HG02852 (cell line): ENCODE data around the gene MFNG.

Experiments used
- ATAC-seq: cut with Tn5 transposase; IDR thresholded peaks from one replicate; pipeline ENCODE4 v1.9.1; 2021; ENCODE audit warnings: mild to moderate bottlenecking, moderate library complexity; ENCODE audit not compliant: unreplicated experiment

Gene MFNG

DNA sequence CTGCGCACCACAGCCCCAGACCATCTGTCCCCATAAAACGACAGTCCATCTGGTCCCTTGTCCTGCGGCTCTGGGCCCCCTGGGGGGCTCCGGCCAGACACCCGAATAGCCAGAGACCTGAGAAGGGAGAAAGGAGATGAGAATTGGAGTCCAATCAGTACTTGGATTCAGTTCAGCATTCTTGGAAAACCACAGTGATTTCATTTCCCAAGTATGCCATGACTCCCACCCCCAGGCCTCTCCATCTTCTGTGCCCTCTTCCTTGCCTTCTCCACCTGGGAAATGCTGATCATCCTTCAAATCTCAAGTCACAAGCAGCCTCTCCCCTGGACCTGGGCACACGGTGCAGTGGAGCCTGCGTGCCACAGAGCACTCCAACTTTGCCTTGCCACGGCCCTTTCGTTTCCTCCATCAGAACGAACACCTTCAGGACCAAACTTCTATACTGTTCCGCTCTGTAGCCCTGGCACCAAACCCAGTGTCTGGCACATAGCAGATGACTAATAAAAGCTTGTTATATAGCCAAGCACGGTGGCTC lies 10.9 kb upstream of the MFNG start:
- ATAC-seq: no peak

DNA sequence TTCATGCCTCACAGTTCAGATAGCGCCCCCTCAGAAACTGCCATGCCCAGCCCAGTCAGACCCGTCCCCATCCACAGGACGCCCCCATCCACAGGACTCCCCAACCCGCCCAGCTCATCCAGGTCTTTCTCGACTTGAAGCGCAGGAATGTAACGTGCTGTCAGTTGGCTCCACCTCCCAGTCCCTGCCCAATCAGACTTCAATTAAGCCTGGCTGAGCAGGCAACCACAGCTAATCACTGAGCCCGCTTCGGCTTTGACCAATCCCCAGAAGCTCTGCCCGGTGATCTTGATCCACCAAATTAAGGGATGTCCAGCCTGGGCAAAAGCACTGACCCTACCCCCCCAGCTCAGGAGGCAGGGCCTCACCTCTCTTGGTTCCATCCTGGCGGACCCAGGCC lies 10.5 kb upstream of the MFNG start:
- no peak for ATAC-seq

DNA sequence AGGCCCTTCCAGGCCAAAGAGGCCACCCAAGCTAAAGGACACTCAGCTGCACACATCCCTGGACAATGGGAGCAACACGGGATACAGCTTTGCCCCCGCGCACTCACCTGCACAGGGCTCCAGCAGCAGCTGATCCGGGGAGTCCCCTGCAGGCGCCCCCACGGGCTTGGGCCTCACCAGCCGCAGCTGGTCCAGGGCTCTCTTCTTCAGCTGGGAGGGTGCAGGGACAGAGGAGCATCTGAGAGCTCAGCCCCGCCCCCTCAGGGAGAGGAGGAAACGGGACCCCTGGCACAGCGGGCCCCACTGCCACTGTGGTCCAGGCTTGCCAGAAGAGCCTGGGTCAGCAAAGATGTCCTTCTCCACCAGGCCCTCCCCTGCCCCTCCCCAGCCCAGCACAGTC lies 7.8 kb upstream of the MFNG start:
- ATAC-seq: no peak

DNA sequence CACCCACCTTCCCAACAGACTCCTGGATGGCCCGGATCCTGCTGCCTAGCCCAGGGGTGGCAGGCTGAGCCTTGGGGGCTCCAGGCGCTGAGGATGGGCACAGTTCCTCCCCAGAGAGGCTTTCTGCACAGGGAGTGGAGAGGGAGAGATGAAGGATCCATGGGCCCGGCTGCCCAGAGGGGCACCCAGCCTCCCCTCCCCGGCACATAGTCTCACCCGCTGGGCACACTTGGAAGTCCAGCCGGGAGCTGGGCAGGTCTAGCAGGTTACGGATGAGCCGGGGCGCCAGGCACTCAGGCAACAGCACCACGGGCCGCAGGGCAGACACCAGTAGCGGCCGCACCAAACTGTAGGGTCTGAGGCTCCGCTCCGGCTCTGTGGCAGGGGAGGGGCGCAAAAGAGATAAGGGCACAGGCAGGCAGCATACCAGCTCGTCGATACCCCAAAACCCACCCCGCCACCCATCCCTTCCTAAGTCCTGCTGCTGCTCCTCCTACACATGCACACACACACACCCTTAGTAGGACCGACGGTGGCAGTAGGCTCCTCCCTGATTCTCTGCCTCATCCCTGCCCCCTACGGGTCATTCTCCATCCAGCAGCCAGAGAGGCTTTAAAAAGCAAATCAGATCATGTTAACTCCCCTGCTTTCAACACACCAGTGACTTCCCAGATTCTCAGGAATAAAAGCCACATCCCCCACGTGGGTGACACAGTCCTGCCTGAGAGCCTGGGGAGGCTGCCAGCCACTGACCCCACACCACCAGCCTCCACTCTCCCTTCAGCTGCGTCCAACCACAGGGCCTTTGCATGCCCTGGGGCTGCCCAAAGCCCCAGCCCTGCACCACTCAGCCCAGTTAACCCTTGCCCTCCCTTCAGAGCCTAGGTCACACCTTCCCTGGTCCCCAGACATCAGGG lies 6.5 kb upstream of the MFNG start:
- ATAC-seq: no peak

DNA sequence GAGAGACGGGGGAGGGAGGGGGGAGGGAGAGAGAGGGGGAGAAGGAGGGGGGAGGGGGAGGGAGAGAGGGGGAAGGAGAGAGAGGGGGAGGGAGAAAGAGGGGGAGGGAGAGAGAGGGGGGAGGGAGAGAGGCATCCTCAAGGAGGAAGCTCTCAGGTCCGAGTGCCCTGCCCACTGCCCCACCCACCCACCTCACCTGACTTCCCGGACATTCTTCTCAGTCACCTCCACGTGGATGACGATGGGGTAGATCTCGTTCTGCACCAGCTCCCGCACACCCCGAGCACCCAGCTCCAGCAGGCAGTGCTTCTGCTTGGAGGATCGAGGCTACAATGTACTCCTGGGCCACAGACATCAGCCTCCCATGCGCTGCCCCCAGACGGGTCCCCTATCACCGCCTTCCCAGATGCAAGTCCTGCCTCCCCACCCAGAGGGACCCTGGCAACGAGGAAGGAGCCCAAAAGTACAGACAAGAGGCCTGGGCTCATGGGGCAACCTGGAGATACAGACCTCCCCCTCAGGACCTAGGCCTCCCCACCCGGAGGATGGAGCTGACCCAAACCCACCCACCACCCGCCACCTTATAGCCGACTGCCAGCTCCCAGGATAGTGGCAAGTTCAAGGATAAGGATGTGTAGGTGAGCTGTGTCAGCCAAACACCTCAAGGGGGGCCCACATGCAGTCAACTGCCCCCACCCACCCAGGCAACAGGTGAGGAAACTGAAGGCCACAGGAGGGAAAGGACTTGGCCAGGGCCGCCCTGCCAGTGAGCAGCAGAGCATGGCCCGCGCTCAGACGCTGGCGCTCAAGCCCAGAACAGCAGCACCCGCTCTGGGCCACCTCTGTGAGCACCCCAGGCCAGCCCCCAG lies 5.6 kb upstream of the MFNG start:
- ATAC-seq: no peak

DNA sequence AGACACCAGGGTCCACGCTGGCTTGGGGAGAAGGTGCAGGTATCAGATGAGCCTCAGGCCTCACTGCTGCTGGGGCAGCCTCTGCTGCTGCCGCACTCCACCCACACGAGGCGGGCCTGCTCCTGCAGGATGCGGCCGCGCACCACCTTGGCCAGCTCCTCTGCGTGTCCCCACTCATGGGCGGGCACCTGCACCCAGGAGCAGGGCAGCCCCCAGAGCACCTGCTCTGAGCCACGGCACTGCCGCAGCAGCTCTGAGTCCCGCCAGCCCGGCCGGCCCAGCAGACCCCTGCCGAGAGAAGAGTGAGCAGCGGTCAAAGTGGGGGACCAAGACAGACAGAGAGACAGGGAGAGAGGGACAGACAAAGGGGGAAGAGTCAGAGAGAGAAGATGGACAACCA lies 4.9 kb upstream of the MFNG start:
- ATAC-seq: no peak

DNA sequence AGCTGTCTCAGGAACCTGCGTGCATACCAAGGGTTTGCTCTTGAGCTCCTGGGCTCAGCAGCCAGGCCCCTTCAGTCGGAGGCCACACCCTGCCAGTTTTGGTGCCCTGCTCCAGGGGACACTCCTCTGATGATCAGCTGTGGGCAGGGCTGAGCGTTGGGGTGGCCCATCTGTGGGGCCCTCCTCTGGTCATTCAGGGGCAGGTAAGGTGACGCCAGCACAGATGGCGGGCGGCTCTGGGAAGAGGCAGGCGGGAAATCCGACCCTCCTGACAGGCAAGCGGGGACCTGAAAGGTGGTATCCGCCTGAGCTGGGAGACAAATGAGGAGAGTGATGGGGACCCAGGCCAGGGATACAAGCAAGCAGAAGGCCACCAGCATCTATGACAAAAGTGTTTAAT lies 3.8 kb upstream of the MFNG start:
- ATAC-seq: no peak

DNA sequence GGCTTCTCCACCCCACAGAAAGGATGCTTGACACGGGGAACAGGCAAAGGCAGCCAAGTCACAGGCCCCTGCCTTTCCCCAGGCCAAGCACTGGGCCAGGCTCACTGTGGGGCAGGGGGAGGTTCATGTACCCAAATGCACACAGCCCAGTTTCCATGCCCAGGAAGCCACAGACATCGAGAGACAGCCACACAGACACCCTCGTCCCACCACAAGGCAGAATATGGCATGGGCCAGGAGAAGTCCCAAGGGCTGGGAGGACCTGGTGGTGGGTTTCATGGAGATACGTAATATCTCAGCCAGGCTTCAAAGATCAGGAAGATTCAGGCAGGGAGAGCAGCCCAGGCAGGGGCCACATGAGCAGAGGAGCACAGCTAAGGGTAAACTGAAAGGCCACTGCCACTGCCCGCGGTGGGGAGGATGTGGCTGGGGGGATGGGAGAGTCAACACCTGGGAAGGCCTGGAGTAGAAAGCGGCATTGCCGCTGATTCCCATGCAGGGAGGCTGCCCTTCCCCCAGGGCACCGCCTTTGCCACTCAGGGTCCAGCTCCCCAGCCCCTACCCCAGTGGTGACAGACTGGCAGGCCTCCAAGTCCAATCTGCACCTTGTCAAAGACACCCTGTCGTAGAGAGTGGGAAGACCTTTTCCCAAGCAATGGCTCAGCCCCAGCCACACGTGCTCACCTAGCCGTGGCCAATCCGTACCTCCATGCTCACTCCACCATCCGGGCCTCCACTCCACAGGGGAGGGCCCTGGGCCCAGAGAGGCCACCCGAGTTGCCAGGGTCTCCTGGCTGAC lies 2.4 kb upstream of the MFNG start:
- no peak for ATAC-seq

DNA sequence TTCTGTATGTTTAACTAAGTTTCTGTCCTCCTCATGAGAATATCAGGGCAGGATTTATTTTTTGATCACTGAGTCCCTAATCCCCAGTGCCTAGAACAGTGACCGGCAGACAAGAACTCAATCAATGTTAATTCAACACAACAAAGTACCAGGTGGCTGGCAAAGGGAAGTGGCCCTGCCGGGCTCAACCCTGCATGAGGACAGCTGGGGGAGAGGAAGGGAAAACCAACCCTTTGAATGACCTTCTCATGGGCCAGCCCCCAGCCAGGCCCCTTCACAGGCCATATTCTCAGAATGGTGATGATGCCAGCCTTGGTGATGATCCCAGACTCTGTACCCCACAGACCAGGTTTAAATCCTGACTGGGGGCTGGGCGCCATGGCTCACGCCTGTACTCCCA lies 1.4 kb upstream of the MFNG start:
- ATAC-seq: no peak

DNA sequence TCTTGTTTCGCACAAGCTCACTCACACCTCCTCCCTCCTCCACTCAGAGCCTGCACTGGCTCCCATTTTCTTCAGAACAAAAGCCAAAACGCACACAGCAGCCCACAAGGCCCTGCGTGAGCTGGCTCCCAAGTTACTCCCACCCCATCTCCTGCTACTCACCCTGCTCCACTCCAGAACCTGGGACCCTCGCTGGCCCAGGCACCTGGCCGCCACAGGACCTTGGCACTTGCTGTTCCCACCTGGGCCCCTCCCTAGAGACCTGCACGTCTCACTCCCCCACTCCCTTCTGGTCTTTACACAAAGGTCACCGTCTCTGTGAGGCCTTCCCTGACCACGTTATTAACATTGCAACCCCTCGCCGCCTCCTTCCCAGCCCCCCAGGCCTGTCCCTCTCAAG lies 945 bp upstream of the MFNG start:
- ATAC-seq: no peak

DNA sequence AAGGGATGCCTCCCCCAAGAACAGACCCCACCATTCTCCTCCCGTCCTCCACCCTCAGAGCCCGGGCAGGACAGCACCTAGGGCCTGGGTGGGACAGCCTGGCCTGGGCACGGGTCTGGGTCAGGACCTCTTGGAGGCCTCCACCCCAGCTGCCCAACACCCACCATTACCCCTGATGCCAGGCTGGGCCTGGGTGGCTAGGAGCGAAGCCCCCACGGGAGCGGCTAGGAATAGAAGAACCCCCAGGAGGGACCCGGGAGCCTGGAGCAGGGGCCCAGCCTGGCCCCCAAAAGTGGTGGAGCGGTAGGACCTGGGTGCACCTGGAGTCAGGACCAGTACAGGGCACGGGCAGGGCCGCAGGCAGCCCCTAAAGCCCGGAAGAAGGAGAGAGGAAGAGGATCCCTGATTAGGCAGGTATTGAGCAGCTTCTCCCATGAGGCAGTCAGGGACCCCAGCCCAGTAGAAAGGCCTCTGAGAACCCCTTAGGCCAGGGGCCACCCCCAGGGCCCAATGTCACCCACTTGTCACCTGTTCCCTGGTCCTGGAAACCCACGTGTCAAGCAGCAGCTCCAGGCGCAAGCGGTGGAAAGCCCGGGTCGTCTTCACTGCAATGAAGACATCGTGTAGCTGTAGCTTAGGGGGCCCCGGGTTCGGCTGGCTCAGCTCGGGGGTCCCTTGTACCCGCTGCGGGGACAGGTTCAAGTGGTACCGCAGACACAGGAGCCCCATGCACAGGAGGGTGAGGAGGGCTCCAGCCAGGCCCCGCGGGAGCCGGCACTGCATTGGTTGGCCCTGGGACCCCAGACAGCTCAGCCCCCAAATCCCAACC lies 575 bp downstream of the MFNG start:
- peak; percentile 8 for ATAC-seq

DNA sequence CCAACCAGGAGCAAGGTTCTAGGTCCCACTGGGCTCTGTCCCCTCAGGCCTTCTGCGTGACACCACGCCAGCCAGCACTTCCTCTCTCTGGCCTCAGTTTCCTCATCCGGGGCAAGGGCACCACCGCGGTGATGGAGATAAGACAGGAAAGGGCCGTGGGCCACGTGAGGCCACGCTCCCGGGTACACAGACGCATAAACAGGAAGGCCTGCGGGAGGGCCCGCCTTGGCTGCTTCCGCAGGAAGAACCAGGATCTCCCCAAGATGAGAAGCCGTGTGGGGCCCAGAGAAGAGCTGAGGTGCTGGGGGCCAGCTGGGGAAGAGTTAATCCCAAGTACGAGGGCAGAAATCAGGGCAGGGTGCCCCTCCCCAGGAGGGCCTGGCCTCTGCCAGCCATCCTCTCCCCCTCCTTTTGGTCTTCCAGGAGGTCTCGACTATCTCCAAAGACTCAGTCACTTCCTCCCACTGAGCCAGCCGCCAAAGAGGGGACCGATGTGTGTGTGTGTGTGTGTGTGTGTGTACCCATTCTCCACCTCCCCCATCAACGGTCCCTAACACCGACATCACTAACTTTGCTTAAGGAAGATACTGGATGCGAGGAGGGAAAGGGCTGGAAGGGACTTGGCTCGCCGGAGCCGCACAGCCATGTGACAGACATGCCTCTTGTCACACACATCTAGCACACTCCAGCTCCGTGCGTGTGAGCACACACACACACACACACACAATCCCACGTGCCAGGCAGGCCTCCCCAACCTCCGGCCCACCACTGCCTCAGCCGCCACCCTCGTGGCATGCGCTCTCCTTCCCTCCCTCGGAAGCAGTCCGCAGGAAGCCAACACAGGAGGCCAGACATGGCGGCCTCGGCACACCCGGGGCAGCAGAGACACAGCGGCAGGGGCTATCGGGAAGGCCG lies 1.4 kb downstream of the MFNG start:
- ATAC-seq: peak; percentile 37

DNA sequence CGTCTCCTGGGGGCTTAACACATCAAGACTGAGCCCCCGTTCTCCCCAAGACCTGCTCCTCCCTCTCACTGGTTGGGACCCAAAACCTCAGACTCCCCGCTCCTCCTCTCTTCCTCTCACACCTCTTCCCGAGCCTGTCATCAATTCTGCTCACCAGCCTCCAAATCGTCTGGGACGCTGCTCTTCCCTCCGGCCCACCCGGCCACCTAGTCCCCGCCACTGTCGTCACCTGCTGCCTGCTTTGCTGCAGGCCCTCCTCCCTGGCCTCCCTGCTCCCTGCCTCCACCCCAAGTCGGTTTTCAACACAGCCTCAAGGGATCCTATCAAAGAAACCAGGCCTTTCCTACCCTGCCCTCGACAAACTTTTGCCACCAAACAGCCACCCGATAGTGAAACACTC lies 3.1 kb downstream of the MFNG start:
- no peak for ATAC-seq

DNA sequence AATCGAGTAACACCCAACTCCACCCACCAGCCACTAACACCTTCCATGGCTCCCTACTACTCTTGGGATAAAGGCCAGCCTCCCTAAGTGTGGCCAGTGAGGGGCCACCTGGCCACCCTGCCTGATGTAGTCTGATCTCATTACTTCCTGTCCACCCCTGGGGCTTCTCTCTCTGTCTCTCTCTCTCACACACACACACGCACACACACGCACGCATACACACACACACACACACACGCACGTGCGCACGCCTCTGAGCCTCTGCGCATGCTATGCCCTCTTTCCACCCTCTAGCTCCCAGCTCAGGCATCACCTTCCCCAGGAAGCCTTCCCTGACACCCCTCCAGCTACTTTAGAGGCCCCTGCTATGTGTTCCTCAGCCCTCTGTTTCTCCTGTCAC lies 3.9 kb downstream of the MFNG start:
- no peak for ATAC-seq

DNA sequence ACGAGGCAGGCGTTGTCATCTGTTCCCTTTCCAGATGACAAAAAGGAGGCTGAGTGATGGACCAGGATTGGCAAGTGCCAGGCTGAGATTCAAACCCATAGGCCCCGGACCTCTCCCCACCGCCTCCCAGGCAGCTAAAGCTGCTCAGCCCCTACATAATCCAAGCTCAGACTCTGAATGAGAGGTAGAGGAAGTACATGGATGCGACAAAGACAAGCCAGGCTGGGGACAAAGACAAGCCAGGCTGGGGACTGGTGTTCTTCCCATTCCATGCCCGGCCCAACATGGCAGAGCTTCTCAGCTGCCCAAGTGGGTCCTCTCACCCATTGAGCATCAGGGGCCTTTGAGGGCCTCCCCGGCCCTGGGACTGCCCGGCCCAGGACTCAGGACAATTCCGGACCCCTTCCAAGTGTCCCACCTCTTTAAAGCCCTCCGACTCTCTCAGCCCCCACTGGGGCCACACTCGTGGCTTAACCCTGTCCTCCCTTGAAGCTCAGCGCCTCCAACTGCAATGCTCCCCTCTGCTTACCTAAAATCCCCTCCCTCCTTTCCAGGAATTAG lies 4.8 kb downstream of the MFNG start:
- ATAC-seq: no peak

DNA sequence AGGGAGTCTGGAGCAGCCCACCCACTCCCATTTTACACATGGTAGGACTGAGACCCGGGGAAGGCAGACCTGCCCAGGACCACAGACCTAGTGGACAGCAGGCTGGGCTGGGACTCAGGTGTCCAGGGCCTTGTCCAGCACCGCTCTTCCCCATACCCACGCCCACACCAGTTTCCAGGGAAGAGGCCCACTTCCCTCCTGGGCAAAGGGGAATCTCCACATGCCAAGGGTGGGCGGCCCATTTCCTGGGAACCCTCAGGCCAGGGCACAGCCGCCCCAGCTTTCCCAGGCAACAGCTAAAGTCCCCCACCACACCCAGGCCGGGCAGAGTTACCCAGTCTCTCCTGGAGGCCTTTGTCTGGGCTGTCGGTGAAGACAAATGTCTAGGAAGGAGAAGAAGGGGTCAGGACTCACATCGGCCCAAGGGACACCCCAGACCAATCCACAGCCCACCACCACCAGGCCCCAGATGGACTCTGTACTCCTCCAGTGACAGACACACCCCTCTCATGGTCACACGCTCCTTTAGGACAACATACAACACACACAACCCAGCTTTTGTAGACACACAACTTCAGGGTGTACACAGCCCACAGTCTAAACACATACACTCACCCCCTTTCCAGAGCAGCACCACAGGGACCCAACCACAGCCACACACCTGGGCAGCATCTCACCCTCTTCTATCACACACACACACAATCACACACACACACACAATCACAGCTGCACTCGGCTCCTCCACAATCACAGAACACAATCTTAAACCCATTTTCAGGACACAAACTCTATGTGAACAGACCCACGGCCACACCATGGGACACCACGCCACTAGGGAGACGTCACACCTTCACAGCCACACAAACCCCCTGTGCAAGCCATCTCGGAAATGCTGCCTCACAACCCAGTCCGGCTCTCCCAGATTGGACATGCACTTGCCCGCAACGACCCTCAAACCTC lies 5.5 kb downstream of the MFNG start:
- no peak for ATAC-seq

DNA sequence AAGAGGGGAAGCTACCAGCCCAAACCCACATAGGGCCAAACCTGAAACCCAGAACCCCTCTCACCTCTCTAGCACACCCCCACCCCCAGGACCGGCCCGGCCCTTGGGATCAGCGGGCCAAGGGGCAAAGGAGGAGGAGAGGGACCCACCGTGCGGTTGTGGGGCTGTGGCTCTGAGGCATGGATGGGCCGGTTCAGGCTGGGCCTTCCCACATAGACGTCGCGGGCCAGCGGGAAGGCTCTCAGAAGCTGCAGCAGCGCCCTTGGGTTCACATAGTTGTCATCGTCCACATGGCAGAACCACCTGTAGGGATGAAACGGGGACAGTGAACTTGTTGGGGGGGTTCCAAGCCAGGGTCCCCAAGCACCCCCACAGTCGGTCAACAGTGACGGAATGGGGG lies 7.0 kb downstream of the MFNG start:
- ATAC-seq: no peak
